Activated gamma-delta T cell treated with Interleukin-2 at 50 U/mL for 16 hours (primary cell): ENCODE results near the gene SLC66A3.
"Not testable (repeated sequence)": the region's sequence is repeated elsewhere in the genome, so short reads cannot be mapped to it uniquely, and the experiment has no call there.

ENCODE experiments used
- DNase-seq: peaks from one replicate; pipeline ENCODE4 v3.0.0-alpha.2; 2020

SLC66A3 gene

GRCh38 chr2:11165046-11165445, 9.8 kb downstream of the SLC66A3 start:
- DNase-seq, result not testable (repeated sequence)

- DNase-seq, result no peak
These were observed 11.2 kb downstream of the SLC66A3 start for GRCh38 chr2:11166476-11166875.

- no peak for DNase-seq
These were observed 13.2 kb downstream of the SLC66A3 start for GRCh38 chr2:11168488-11168887.

- DNase-seq, result no peak
These were observed 14.1 kb downstream of the SLC66A3 start for GRCh38 chr2:11169333-11169732.

- no peak for DNase-seq
These were observed 19.0 kb downstream of the SLC66A3 start for GRCh38 chr2:11174222-11174621.

- no peak for DNase-seq
These were observed 20.1 kb downstream of the SLC66A3 start for GRCh38 chr2:11175293-11175795.

- no peak for DNase-seq
These were observed 22.8 kb downstream of the SLC66A3 start for GRCh38 chr2:11177871-11178690.

GRCh38 chr2:11179196-11179595, 23.9 kb downstream of the SLC66A3 start:
- DNase-seq, result no peak

- no peak for DNase-seq
These were observed 24.6 kb downstream of the SLC66A3 start for GRCh38 chr2:11179899-11180298.

GRCh38 chr2:11180653-11181052, 25.4 kb downstream of the SLC66A3 start:
- DNase-seq, result no peak

- DNase-seq, result no peak
These were observed 27.7 kb downstream of the SLC66A3 start for GRCh38 chr2:11182951-11183350.

- no peak for DNase-seq
These were observed 30.9 kb downstream of the SLC66A3 start for GRCh38 chr2:11186145-11186544.

GRCh38 chr2:11187083-11187619, 31.9 kb downstream of the SLC66A3 start:
- DNase-seq, result no peak

- no peak for DNase-seq
These were observed 32.5 kb downstream of the SLC66A3 start for GRCh38 chr2:11187731-11188130.

GRCh38 chr2:11196246-11196645, 41.0 kb downstream of the SLC66A3 start:
- no peak for DNase-seq

- DNase-seq, result no peak
These were observed 45.4 kb downstream of the SLC66A3 start for GRCh38 chr2:11200651-11201050.

- no peak for DNase-seq
These were observed 46.7 kb downstream of the SLC66A3 start for GRCh38 chr2:11201969-11202368.

- DNase-seq, result no peak
These were observed 48.2 kb downstream of the SLC66A3 start for GRCh38 chr2:11203480-11203879.

- DNase-seq, result no peak
These were observed 52.8 kb downstream of the SLC66A3 start for GRCh38 chr2:11208083-11208482.

- no peak for DNase-seq
These were observed 57.4 kb downstream of the SLC66A3 start for GRCh38 chr2:11212645-11213044.

GRCh38 chr2:11213090-11213638, 57.9 kb downstream of the SLC66A3 start:
- DNase-seq, result no peak

GRCh38 chr2:11213975-11214374, 58.7 kb downstream of the SLC66A3 start:
- no peak for DNase-seq

- DNase-seq, result no peak
These were observed 59.5 kb downstream of the SLC66A3 start for GRCh38 chr2:11214770-11215169.

- DNase-seq, result no peak
These were observed 60.1 kb downstream of the SLC66A3 start for GRCh38 chr2:11215407-11215806.
